HG03558 (cell line): ENCODE data around the gene MMS22L.

Experiments used
- ATAC-seq: cut with Tn5 transposase; IDR thresholded peaks from one replicate; pipeline ENCODE4 v1.9.1; 2021; ENCODE audit warnings: moderate number of reproducible peaks; ENCODE audit not compliant: unreplicated experiment; ENCODE audit errors: extremely low read depth

The MMS22L gene

GRCh38 chr6:97095311-97095850, 187.6 kb downstream of the MMS22L start:
- ATAC-seq, result no peak

- ATAC-seq, result no peak
Observed at GRCh38 chr6:97094376-97094775, 188.6 kb downstream of the MMS22L start.

DNA sequence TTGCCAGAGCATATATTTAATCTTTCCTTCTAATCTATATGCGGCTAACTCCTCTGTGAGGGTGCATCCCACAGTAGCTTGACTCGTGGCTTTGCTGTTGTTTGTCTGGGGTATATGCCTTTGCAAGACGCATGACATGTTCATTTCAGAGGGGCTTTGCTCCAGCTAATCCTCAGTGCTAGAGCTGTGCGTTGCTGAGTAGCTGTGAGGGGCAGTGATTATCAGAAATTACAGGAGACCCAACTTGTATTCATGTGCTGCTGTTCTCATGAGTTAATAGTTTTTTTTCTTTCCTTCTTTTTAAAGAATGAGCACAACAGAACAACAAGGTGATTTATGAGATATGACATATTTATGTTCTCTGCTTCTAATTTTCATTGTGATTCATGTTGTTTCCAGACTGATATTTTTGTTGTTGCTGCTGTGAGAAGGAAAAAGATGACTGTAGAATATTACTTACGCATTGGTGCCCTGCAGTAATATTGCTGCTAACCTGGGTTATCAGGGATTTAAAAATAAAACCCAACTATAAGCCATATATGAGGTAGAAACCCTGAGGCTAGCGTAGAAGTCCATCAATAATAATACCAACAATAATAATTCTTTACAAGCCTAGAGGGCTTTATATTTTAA, 190.2 kb downstream of the MMS22L start:
- ATAC-seq, result no peak
